GM23338 (cell line): ENCODE measurements around the gene FBXO28. TPM values are rescaled to one million over a fixed set of nuclear protein-coding genes. Genes with fewer than 3 reads are reported as not detected.

Experiments used
- ATAC-seq: fragments of 200-7000 bp; cut with Tn5 transposase; 3 replicates; pipeline ENCODE4 v1.9.1; 2020
- DNase-seq: peaks from one replicate; pipeline ENCODE4 v3.0.0-alpha.2; 2015; ENCODE audit warnings: low spot score
- H2AFZ ChIP-seq: fragments of 200-600 bp; sonication (generic); 2 replicates; pipeline ENCODE4 v1.8.0; 2016; ENCODE audit warnings: antibody characterized with exemption, mild to moderate bottlenecking, moderate library complexity
- H3F3A ChIP-seq: fragments of 200-600 bp; sonication (generic); replicated peaks from 2 replicates; pipeline ENCODE4 v1.8.0; 2017; ENCODE audit warnings: antibody characterized with exemption, mixed run types, low read depth
- H3K27ac ChIP-seq: fragments of 200-600 bp; sonication (generic); 2 replicates; pipeline ENCODE4 v1.6.1; 2016; ENCODE audit warnings: low read depth
- H3K27me3 ChIP-seq: fragments of 200-600 bp; sonication (generic); 2 replicates; pipeline ENCODE4 v1.8.0; 2016; ENCODE audit warnings: mild to moderate bottlenecking, mixed run types, moderate library complexity; ENCODE audit not compliant: insufficient read depth
- H3K36me3 ChIP-seq: fragments of 200-600 bp; sonication (generic); 2 replicates; pipeline ENCODE4 v1.8.0; 2016; ENCODE audit warnings: mild to moderate bottlenecking; ENCODE audit not compliant: insufficient read depth
- H3K4me1 ChIP-seq: fragments of 200-600 bp; sonication (generic); 2 replicates; pipeline ENCODE4 v1.8.0; 2016; ENCODE audit warnings: mild to moderate bottlenecking, moderate library complexity; ENCODE audit not compliant: insufficient read depth
- H3K4me2 ChIP-seq: fragments of 200-600 bp; sonication (generic); 2 replicates; pipeline ENCODE4 v1.7.1; 2017; ENCODE audit warnings: mixed run types
- H3K4me3 ChIP-seq: fragments of 200-600 bp; sonication (generic); 2 replicates; pipeline ENCODE4 v1.6.1; 2016; ENCODE audit warnings: mixed run types
- H3K79me2 ChIP-seq: fragments of 200-600 bp; sonication (generic); replicated peaks from 2 replicates; pipeline ENCODE4 v1.8.0; 2017; ENCODE audit warnings: mild to moderate bottlenecking; ENCODE audit not compliant: insufficient read depth
- H3K9me2 ChIP-seq: fragments of 200-600 bp; sonication (generic); 2 replicates; pipeline ENCODE4 v1.8.0; 2017; ENCODE audit not compliant: insufficient read depth
- H4K20me1 ChIP-seq: fragments of 200-600 bp; sonication (generic); replicated peaks from 2 replicates; pipeline ENCODE4 v1.8.0; 2017; ENCODE audit warnings: mild to moderate bottlenecking; ENCODE audit not compliant: insufficient read depth
- H3K27ac Mint-ChIP-seq: 2 replicates; pipeline ENCODE4 v1.8.0; 2020; ENCODE audit warnings: inconsistent platforms, mild to moderate bottlenecking, moderate library complexity, mixed read lengths
- H3K27me3 Mint-ChIP-seq: 3 replicates; pipeline ENCODE4 v1.8.0; 2022; ENCODE audit warnings: low read depth, mild to moderate bottlenecking, moderate library complexity, mixed read lengths, inconsistent platforms; ENCODE audit not compliant: insufficient read depth, poor library complexity
- H3K36me3 Mint-ChIP-seq: 3 replicates; pipeline ENCODE4 v1.8.0; 2021; ENCODE audit warnings: low read depth, mild to moderate bottlenecking, inconsistent platforms, moderate library complexity, mixed read lengths
- H3K4me1 Mint-ChIP-seq: 3 replicates; pipeline ENCODE4 v1.8.0; 2020; ENCODE audit warnings: mild to moderate bottlenecking, inconsistent platforms, mixed read lengths
- H3K4me3 Mint-ChIP-seq: 3 replicates; pipeline ENCODE4 v1.8.0; 2021; ENCODE audit warnings: moderate library complexity, mild to moderate bottlenecking, inconsistent platforms, mixed read lengths
- H3K9me3 Mint-ChIP-seq: 3 replicates; pipeline ENCODE4 v1.8.0; 2020; ENCODE audit warnings: moderate library complexity, mild to moderate bottlenecking, inconsistent platforms, mixed read lengths
- EZH2 ChIP-seq: fragments of 200-600 bp; sonication (generic); IDR thresholded peaks from one replicate; pipeline ENCODE4 v1.8.0; 2017; ENCODE audit warnings: antibody characterized with exemption, mild to moderate bottlenecking, low read depth; ENCODE audit not compliant: unreplicated experiment
- JUNB ChIP-seq: IDR thresholded peaks from one replicate; pipeline ENCODE4 v1.6.1; 2016; ENCODE audit warnings: antibody characterized with exemption; ENCODE audit not compliant: unreplicated experiment
- STAT1 ChIP-seq: IDR thresholded peaks from one replicate; pipeline ENCODE4 v1.6.1; 2016; ENCODE audit warnings: antibody characterized with exemption; ENCODE audit not compliant: unreplicated experiment
- ZNF114 ChIP-seq: fragments of 250-450 bp; sonication (Bioruptor Pico); IDR thresholded peaks from 2 replicates; pipeline ENCODE4 v1.5.0; 2020; ENCODE audit warnings: mild to moderate bottlenecking, moderate library complexity
- polyA plus RNA-seq: library from polyadenylated mRNA; unstranded; fragments of >200 nt; fragmentation: Nextera tagmentation; extraction: Ambion mirVana; gene quantifications from 2 replicates; pipeline ENCODE4 v1.2.1, GENCODE V29; 2016
- total RNA-seq: library from RNA; depleted of rRNA; stranded (reverse); fragments of >200 nt; shearing (Covaris generic); gene quantifications from 2 replicates; pipeline ENCODE4 v1.2.3, GENCODE V29; 2014
- TF ChIP-seq, protein P1 (sequence below), 2 experiments: fragments of 200-600 bp in 1 of 2; sonication (generic) in 1 of 2; conservative IDR thresholded peaks; 2 replicates each; pipeline versions ENCODE4 v1.5.1 to v1.6.1; 2016 to 2017; ENCODE audit warnings: antibody characterized with exemption in 2 of 2, low read depth in 2 of 2, mild to moderate bottlenecking in 2 of 2, moderate library complexity in 1 of 2
- TF ChIP-seq, protein P2 (sequence below): IDR thresholded peaks from one replicate; pipeline ENCODE4 v1.6.1; 2018; ENCODE audit warnings: antibody characterized with exemption; ENCODE audit not compliant: unreplicated experiment
- TF ChIP-seq, protein P3 (sequence below): IDR thresholded peaks from 2 replicates; pipeline ENCODE4 v1.6.1; 2016; ENCODE audit warnings: antibody characterized with exemption
- TF ChIP-seq, protein P4 (sequence below): fragments of 250-450 bp; sonication (Bioruptor Pico); IDR thresholded peaks from 2 replicates; pipeline ENCODE4 v1.5.0; 2020; ENCODE audit warnings: mild to moderate bottlenecking, moderate library complexity

The FBXO28 gene
- total and polyA plus RNA-seq, 2 experiments from 2014 or later: 16.9 to 45.2 TPM

DNA sequence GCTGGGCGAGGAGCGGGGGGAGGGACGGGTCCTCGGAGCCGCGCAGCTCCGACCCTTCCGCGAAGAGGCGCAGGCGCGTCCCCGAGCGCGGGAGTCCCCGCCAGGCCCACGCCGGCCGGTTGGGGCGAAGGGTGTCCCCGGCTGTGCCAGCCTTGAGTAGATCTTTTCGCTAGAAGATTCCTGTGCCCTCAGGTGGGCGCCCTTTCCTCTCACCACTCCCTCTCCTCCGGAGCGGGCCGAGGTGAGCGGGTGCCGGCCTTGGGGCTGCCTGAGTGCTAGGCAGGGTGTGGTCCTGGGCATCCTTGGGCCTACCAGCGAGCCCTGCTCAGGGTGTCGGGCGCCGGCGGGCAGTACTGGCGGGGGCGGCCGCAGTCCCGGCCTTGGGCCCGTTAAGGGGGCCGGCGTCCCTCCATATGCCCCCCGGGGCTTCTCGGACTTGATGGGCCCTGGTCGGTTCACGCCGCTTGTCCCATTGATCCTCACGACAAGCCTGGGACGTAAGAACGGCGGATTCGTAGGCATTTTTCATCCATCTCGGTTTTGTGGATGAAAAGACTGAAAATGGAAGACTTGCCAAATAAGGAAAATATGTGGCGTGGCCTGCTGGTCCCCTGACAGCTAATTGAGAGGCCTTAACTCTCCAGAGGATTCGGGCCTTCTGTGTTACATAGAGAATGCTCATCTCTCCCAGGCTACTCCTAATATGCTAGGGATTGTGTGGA is 69.8 kb downstream of the FBXO28 start:
- TF ChIP-seq, protein P1, sequence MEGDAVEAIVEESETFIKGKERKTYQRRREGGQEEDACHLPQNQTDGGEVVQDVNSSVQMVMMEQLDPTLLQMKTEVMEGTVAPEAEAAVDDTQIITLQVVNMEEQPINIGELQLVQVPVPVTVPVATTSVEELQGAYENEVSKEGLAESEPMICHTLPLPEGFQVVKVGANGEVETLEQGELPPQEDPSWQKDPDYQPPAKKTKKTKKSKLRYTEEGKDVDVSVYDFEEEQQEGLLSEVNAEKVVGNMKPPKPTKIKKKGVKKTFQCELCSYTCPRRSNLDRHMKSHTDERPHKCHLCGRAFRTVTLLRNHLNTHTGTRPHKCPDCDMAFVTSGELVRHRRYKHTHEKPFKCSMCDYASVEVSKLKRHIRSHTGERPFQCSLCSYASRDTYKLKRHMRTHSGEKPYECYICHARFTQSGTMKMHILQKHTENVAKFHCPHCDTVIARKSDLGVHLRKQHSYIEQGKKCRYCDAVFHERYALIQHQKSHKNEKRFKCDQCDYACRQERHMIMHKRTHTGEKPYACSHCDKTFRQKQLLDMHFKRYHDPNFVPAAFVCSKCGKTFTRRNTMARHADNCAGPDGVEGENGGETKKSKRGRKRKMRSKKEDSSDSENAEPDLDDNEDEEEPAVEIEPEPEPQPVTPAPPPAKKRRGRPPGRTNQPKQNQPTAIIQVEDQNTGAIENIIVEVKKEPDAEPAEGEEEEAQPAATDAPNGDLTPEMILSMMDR (conservative IDR thresholded peaks at IDR 0.05; ENCODE audit: low read depth in 2 of 2): peak in 1 of 2 experiments; percentile 21; a peak in 1 of 4 replicates
- no peak for TF ChIP-seq EZH2
- TF ChIP-seq, protein P2, sequence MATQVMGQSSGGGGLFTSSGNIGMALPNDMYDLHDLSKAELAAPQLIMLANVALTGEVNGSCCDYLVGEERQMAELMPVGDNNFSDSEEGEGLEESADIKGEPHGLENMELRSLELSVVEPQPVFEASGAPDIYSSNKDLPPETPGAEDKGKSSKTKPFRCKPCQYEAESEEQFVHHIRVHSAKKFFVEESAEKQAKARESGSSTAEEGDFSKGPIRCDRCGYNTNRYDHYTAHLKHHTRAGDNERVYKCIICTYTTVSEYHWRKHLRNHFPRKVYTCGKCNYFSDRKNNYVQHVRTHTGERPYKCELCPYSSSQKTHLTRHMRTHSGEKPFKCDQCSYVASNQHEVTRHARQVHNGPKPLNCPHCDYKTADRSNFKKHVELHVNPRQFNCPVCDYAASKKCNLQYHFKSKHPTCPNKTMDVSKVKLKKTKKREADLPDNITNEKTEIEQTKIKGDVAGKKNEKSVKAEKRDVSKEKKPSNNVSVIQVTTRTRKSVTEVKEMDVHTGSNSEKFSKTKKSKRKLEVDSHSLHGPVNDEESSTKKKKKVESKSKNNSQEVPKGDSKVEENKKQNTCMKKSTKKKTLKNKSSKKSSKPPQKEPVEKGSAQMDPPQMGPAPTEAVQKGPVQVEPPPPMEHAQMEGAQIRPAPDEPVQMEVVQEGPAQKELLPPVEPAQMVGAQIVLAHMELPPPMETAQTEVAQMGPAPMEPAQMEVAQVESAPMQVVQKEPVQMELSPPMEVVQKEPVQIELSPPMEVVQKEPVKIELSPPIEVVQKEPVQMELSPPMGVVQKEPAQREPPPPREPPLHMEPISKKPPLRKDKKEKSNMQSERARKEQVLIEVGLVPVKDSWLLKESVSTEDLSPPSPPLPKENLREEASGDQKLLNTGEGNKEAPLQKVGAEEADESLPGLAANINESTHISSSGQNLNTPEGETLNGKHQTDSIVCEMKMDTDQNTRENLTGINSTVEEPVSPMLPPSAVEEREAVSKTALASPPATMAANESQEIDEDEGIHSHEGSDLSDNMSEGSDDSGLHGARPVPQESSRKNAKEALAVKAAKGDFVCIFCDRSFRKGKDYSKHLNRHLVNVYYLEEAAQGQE: no peak
- no peaks in the 10 kb centered on the region; the same call in 1 of the 2 replicates for H3K36me3 ChIP-seq
- Mint-ChIP-seq H3K4me3 (peak overlapping the region; percentile 84), H3K4me1 (peaks cover 20% of the 10 kb centered on the region), H3K36me3 (peaks cover 28% of the 10 kb centered on the region), H3K27me3 (peaks cover 11% of the 10 kb centered on the region), H3K9me3 (no peaks in the 10 kb centered on the region), H3K27ac (no peak overlapping the region)
- peaks cover 20% of the 10 kb centered on the region for H3F3A ChIP-seq
- DNase-seq (peak; percentile 59), ATAC-seq (peak; percentile 68)
- no peaks in the 10 kb centered on the region for H3K9me2 ChIP-seq
- no peaks in the 10 kb centered on the region for H3K27me3 ChIP-seq
- H4K20me1 ChIP-seq: peaks cover 6% of the 10 kb centered on the region
- H3K4me2 ChIP-seq: peak overlapping the region; percentile 99
- peaks cover 51% of the 10 kb centered on the region for H3K79me2 ChIP-seq
- peak overlapping the region; percentile 18; the same call in 1 of the 2 replicates for H3K27ac ChIP-seq
- H3K4me1 ChIP-seq: peaks cover 15% of the 10 kb centered on the region; the same call in 1 of the 2 replicates
- peak overlapping the region; percentile 94 for H3K4me3 ChIP-seq
- peak overlapping the region; percentile 81 for H2AFZ ChIP-seq

DNA sequence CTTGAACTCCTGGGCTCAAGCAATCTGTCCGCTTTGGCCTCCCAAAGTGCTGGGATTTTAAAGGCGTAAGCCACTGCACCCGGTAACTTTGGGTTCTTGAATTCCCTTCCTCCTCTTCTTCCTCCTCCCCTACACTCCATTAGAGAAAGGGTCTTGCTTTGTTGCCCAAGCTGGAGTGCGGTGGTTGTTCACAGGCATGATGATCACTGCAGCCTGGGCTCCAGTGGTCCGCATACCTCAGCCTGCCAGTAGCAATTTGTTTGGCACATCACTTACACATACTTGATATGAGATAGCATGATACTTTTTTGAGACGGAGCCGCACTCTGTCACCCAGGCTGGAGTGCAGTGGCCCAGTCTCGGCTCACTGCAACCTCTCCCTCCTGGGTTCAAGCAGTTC is 71.3 kb downstream of the FBXO28 start:
- Mint-ChIP-seq H3K36me3 (peaks cover 29% of the 10 kb centered on the region), H3K9me3 (no peaks in the 10 kb centered on the region), H3K4me3 (peak overlapping the region; percentile 84), H3K27ac (no peak overlapping the region), H3K4me1 (peaks cover 20% of the 10 kb centered on the region), H3K27me3 (peaks cover 11% of the 10 kb centered on the region)
- H4K20me1 ChIP-seq: peaks cover 10% of the 10 kb centered on the region
- TF ChIP-seq ZNF114 (CRISPR knock-in tag): no peak
- no peak for TF ChIP-seq JUNB
- TF ChIP-seq, protein P3, sequence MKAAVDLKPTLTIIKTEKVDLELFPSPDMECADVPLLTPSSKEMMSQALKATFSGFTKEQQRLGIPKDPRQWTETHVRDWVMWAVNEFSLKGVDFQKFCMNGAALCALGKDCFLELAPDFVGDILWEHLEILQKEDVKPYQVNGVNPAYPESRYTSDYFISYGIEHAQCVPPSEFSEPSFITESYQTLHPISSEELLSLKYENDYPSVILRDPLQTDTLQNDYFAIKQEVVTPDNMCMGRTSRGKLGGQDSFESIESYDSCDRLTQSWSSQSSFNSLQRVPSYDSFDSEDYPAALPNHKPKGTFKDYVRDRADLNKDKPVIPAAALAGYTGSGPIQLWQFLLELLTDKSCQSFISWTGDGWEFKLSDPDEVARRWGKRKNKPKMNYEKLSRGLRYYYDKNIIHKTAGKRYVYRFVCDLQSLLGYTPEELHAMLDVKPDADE: no peak
- TF ChIP-seq STAT1: no peak
- TF ChIP-seq, protein P4, sequence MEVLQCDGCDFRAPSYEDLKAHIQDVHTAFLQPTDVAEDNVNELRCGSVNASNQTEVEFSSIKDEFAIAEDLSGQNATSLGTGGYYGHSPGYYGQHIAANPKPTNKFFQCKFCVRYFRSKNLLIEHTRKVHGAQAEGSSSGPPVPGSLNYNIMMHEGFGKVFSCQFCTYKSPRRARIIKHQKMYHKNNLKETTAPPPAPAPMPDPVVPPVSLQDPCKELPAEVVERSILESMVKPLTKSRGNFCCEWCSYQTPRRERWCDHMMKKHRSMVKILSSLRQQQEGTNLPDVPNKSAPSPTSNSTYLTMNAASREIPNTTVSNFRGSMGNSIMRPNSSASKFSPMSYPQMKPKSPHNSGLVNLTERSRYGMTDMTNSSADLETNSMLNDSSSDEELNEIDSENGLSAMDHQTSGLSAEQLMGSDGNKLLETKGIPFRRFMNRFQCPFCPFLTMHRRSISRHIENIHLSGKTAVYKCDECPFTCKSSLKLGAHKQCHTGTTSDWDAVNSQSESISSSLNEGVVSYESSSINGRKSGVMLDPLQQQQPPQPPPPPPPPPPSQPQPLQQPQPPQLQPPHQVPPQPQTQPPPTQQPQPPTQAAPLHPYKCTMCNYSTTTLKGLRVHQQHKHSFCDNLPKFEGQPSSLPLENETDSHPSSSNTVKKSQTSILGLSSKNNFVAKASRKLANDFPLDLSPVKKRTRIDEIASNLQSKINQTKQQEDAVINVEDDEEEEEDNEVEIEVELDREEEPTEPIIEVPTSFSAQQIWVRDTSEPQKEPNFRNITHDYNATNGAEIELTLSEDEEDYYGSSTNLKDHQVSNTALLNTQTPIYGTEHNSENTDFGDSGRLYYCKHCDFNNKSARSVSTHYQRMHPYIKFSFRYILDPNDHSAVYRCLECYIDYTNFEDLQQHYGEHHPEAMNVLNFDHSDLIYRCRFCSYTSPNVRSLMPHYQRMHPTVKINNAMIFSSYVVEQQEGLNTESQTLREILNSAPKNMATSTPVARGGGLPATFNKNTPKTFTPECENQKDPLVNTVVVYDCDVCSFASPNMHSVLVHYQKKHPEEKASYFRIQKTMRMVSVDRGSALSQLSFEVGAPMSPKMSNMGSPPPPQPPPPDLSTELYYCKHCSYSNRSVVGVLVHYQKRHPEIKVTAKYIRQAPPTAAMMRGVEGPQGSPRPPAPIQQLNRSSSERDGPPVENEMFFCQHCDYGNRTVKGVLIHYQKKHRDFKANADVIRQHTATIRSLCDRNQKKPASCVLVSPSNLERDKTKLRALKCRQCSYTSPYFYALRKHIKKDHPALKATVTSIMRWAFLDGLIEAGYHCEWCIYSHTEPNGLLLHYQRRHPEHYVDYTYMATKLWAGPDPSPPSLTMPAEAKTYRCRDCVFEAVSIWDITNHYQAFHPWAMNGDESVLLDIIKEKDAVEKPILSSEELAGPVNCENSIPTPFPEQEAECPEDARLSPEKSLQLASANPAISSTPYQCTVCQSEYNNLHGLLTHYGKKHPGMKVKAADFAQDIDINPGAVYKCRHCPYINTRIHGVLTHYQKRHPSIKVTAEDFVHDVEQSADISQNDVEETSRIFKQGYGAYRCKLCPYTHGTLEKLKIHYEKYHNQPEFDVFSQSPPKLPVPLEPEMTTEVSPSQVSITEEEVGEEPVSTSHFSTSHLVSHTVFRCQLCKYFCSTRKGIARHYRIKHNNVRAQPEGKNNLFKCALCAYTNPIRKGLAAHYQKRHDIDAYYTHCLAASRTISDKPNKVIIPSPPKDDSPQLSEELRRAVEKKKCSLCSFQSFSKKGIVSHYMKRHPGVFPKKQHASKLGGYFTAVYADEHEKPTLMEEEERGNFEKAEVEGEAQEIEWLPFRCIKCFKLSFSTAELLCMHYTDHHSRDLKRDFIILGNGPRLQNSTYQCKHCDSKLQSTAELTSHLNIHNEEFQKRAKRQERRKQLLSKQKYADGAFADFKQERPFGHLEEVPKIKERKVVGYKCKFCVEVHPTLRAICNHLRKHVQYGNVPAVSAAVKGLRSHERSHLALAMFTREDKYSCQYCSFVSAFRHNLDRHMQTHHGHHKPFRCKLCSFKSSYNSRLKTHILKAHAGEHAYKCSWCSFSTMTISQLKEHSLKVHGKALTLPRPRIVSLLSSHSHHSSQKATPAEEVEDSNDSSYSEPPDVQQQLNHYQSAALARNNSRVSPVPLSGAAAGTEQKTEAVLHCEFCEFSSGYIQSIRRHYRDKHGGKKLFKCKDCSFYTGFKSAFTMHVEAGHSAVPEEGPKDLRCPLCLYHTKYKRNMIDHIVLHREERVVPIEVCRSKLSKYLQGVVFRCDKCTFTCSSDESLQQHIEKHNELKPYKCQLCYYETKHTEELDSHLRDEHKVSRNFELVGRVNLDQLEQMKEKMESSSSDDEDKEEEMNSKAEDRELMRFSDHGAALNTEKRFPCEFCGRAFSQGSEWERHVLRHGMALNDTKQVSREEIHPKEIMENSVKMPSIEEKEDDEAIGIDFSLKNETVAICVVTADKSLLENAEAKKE: no peak
- no peaks in the 10 kb centered on the region; the same call in 1 of the 2 replicates for H3K36me3 ChIP-seq
- H3K27ac ChIP-seq: no peak overlapping the region
- H3K9me2 ChIP-seq: no peaks in the 10 kb centered on the region
- 0 out of 2 replicates have a peak overlapping the region, but pooled peaks have one; percentile 20 for H3K4me2 ChIP-seq
- peaks cover 20% of the 10 kb centered on the region for H3F3A ChIP-seq
- H2AFZ ChIP-seq: no peak overlapping the region
- H3K4me3 ChIP-seq: no peak overlapping the region
- peaks cover 15% of the 10 kb centered on the region; the same call in 1 of the 2 replicates for H3K4me1 ChIP-seq
- no peak for DNase-seq
- H3K27me3 ChIP-seq: no peaks in the 10 kb centered on the region
- peaks cover 66% of the 10 kb centered on the region for H3K79me2 ChIP-seq
- ATAC-seq: no peak
